GM19351 (cell line): Measurements from ENCODE around the gene COPRS.

ENCODE experiments used
- ATAC-seq: cut with Tn5 transposase; IDR thresholded peaks from one replicate; pipeline ENCODE4 v1.9.1; 2021; ENCODE audit warnings: mild to moderate bottlenecking, moderate library complexity; ENCODE audit not compliant: unreplicated experiment

COPRS gene

GRCh38 chr17:31858642-31859486 lies at the start of gene COPRS:
Gene COPRS, minus strand, starts transcription at chr17:31859244. Its CDS starts 45 bp downstream, at chr17:31859199.
- peak; percentile 68 for ATAC-seq

GRCh38 chr17:31908386-31908785 lies 49.3 kb upstream of the COPRS start:
- no peak for ATAC-seq

GRCh38 chr17:31907342-31907962 lies 48.4 kb upstream of the COPRS start:
- ATAC-seq, result no peak

GRCh38 chr17:31903401-31903800 lies 44.4 kb upstream of the COPRS start:
- no peak for ATAC-seq

- no peak for ATAC-seq
Observed at GRCh38 chr17:31902693-31903092, 43.6 kb upstream of the COPRS start.

GRCh38 chr17:31900877-31901276 lies 41.8 kb upstream of the COPRS start:
- no peak for ATAC-seq

GRCh38 chr17:31888124-31888523 lies 29.1 kb upstream of the COPRS start:
- no peak for ATAC-seq

GRCh38 chr17:31882571-31882970 lies 23.5 kb upstream of the COPRS start:
- no peak for ATAC-seq

GRCh38 chr17:31880311-31880710 lies 21.3 kb upstream of the COPRS start:
- no peak for ATAC-seq

GRCh38 chr17:31878703-31879073 lies 19.6 kb upstream of the COPRS start:
- ATAC-seq, result no peak

- no peak for ATAC-seq
Observed at GRCh38 chr17:31877911-31878702, 19.1 kb upstream of the COPRS start.

- ATAC-seq, result no peak
Observed at GRCh38 chr17:31877341-31877740, 18.3 kb upstream of the COPRS start.

GRCh38 chr17:31875081-31875480 lies 16.0 kb upstream of the COPRS start:
- ATAC-seq, result no peak

GRCh38 chr17:31869797-31870568 lies 10.9 kb upstream of the COPRS start:
- ATAC-seq, result no peak

- no peak for ATAC-seq
Observed at GRCh38 chr17:31869031-31869430, 10.0 kb upstream of the COPRS start.

GRCh38 chr17:31859487-31860008 lies 504 bp upstream of the COPRS start:
- ATAC-seq, result no peak

- peak; percentile 31 for ATAC-seq
Observed at GRCh38 chr17:31857920-31858641, 963 bp downstream of the COPRS start.

GRCh38 chr17:31856750-31857149 lies 2.3 kb downstream of the COPRS start:
- no peak for ATAC-seq

- ATAC-seq, result no peak
Observed at GRCh38 chr17:31854672-31855071, 4.4 kb downstream of the COPRS start.

GRCh38 chr17:31853911-31854470 lies 5.1 kb downstream of the COPRS start:
- ATAC-seq, result no peak
